ENCODE data around the gene TRAPPC10. TPM values are rescaled to one million over a fixed set of nuclear protein-coding genes. Genes with fewer than 3 reads are reported as not detected.

Gene TRAPPC10
- total RNA-seq, 2 donors from 2014 or later: 36.8 to 40.1 TPM

DNA sequence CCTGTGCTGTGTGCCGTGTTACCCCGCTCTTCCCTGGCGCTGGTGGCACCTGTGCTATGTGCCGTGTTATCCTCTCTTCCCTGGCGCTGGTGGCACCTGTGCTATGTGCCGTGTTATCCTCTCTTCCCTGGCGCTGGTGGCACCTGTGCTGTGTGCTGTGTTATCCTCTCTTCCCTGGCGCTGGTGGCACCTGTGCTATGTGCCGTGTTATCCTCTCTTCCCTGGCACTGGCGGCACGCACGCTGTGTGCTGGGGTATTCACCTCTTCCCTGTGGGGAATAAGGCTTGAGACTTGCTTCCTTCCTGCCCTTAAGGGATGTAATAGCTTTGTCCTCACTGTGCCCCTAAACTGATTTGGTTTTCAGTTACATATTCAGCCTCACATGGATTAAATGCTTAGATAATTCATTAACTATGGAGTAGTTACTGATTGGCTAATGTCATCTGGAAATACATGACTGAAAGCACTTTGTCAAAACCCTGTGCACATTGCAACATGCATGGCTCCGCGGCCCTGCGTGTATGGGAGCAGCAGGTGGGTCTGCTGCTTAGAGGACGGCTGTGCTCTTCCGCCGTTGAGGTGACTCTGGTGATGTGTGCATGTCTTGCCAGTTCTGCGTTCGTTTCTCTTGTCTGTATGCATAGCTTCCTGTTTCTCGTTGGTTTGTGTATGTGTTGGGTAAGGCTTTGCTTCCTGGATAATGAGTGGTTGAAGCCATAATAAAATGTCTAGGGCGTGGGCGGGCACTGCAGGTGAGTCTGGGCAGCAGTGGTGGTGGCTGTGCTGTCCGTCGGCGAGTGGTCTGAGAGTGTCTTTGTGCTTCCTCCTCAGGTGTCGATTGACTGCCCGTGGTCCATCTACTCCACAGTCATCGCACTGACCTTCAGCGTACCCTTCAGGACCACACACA, 77.1 kb downstream of the TRAPPC10 start:
- H3K27me3 Mint-ChIP-seq (ENCODE audit: insufficient read depth): no peaks in the 10 kb centered on the region
- H3K36me3 ChIP-seq (ENCODE audit: control insufficient read depth, insufficient read depth, low read length): peaks cover 81% of the 10 kb centered on the region
- H3K4me1 Mint-ChIP-seq: no peaks in the 10 kb centered on the region
- TF ChIP-seq, protein P1, sequence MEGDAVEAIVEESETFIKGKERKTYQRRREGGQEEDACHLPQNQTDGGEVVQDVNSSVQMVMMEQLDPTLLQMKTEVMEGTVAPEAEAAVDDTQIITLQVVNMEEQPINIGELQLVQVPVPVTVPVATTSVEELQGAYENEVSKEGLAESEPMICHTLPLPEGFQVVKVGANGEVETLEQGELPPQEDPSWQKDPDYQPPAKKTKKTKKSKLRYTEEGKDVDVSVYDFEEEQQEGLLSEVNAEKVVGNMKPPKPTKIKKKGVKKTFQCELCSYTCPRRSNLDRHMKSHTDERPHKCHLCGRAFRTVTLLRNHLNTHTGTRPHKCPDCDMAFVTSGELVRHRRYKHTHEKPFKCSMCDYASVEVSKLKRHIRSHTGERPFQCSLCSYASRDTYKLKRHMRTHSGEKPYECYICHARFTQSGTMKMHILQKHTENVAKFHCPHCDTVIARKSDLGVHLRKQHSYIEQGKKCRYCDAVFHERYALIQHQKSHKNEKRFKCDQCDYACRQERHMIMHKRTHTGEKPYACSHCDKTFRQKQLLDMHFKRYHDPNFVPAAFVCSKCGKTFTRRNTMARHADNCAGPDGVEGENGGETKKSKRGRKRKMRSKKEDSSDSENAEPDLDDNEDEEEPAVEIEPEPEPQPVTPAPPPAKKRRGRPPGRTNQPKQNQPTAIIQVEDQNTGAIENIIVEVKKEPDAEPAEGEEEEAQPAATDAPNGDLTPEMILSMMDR (conservative IDR thresholded peaks at IDR 0.05): no peak
- H3K36me3 Mint-ChIP-seq (ENCODE audit: low read depth): peaks cover 69% of the 10 kb centered on the region
- no peaks in the 10 kb centered on the region for H3K9me3 Mint-ChIP-seq
- no peak for DNase-seq
- no peak overlapping the region for H3K4me3 ChIP-seq (ENCODE audit: low read length)
- H3K27ac ChIP-seq (ENCODE audit: low read depth, low read length): no peak overlapping the region
- H3K4me3 Mint-ChIP-seq: no peak overlapping the region
- H3K27me3 ChIP-seq (ENCODE audit: control insufficient read depth, insufficient read depth, low read length, poor library complexity, severe bottlenecking): no peaks in the 10 kb centered on the region
- H3K9ac ChIP-seq (ENCODE audit: extremely low read depth, low read length, poor library complexity, severe bottlenecking): no peak overlapping the region
- H3K9me3 ChIP-seq (ENCODE audit: control insufficient read depth, low read length): no peaks in the 10 kb centered on the region
- no peak overlapping the region for H3K27ac Mint-ChIP-seq
- H3K4me1 ChIP-seq (ENCODE audit: control insufficient read depth, insufficient read depth, low read length): no peaks in the 10 kb centered on the region
- WGBS, 2 experiments (ENCODE audit: insufficient coverage in 1 of 2, insufficient read length in 1 of 2): 94% methylated on average over 26 to 30 of the region's 30 CpGs

DNA sequence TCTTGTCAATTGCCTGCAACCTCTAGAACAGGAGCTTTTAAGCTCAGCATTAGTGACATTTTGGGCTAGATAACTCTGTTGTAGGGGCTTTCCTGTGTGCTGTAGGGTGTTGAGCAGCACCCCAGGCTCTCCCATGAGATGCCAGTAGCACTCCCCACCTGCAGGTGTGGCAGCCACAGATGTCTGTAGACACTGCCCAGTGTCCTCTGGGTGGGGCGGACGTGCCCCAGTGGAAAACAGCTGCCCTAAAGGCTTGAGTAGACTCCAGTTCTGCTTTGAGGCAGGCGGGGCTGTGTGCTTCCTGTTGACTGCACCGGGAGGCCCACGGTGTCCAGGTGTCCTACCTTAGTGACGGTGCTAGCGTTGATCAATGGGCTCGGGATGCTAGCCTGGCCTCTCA, 78.2 kb downstream of the TRAPPC10 start:
- H3K4me3 Mint-ChIP-seq: no peak overlapping the region

DNA sequence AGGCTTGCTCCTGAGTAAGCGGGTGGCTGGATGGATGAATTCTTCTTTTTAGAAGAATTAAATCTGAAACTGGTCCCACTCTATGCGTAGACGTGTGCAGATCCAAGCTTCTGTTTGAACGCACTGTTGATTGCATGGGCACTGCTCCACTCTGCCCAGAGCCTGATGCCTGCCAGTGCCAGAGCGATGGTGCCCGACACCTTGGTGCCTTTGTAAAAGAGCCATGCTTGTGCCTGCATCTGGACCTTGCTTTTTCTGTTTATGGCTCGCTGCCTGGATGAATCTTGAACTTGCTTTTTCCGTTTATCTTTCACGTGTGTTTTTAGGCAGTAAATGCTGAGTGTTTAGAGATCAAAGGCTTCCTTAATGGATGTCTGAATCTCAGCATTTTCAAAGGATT, 80.1 kb downstream of the TRAPPC10 start:
- H3K4me1 Mint-ChIP-seq: no peaks in the 10 kb centered on the region
- H3K27me3 Mint-ChIP-seq (ENCODE audit: insufficient read depth): no peaks in the 10 kb centered on the region
- TF ChIP-seq, protein P1 (conservative IDR thresholded peaks at IDR 0.05): no peak
- peaks cover 59% of the 10 kb centered on the region for H3K36me3 ChIP-seq (ENCODE audit: control insufficient read depth, insufficient read depth, low read length)
- no peaks in the 10 kb centered on the region for H3K9me3 Mint-ChIP-seq
- no peaks in the 10 kb centered on the region for H3K9me3 ChIP-seq (ENCODE audit: control insufficient read depth, low read length)
- H3K27me3 ChIP-seq (ENCODE audit: control insufficient read depth, insufficient read depth, low read length, poor library complexity, severe bottlenecking): no peaks in the 10 kb centered on the region
- DNase-seq: no peak
- H3K9ac ChIP-seq (ENCODE audit: extremely low read depth, low read length, poor library complexity, severe bottlenecking): no peak overlapping the region
- no peak overlapping the region for H3K27ac Mint-ChIP-seq
- H3K4me1 ChIP-seq (ENCODE audit: control insufficient read depth, insufficient read depth, low read length): no peaks in the 10 kb centered on the region
- WGBS, 2 experiments (ENCODE audit: insufficient coverage in 1 of 2, insufficient read length in 1 of 2): 97 to 98% methylated on average over 9 of the region's 9 CpGs
- no peak overlapping the region for H3K27ac ChIP-seq (ENCODE audit: low read depth, low read length)
- no peak overlapping the region for H3K4me3 ChIP-seq (ENCODE audit: low read length)
- no peak overlapping the region for H3K4me3 Mint-ChIP-seq
- peaks cover 53% of the 10 kb centered on the region for H3K36me3 Mint-ChIP-seq (ENCODE audit: low read depth)

More for the DNA sequence above, 78.2 kb downstream of the TRAPPC10 start:
- Histone ChIP-seq H3K9me3 (ENCODE audit: control insufficient read depth, low read length) (no peaks in the 10 kb centered on the region), H3K36me3 (ENCODE audit: control insufficient read depth, insufficient read depth, low read length) (peaks cover 76% of the 10 kb centered on the region), H3K4me1 (ENCODE audit: control insufficient read depth, insufficient read depth, low read length) (no peaks in the 10 kb centered on the region), H3K27me3 (ENCODE audit: control insufficient read depth, insufficient read depth, low read length, poor library complexity, severe bottlenecking) (no peaks in the 10 kb centered on the region), H3K4me3 (ENCODE audit: low read length) (no peak overlapping the region), H3K9ac (ENCODE audit: extremely low read depth, low read length, poor library complexity, severe bottlenecking) (no peak overlapping the region), H3K27ac (ENCODE audit: low read depth, low read length) (no peak overlapping the region)
- Mint-ChIP-seq H3K36me3 (ENCODE audit: low read depth) (peaks cover 66% of the 10 kb centered on the region), H3K27me3 (ENCODE audit: insufficient read depth) (no peaks in the 10 kb centered on the region), H3K9me3 (no peaks in the 10 kb centered on the region), H3K4me1 (no peaks in the 10 kb centered on the region), H3K27ac (no peak overlapping the region)
- WGBS, 2 experiments (ENCODE audit: insufficient coverage in 1 of 2, insufficient read length in 1 of 2): 91 to 92% methylated on average over 6 to 8 of the region's 8 CpGs
- no peak for DNase-seq
- TF ChIP-seq, protein P1 (conservative IDR thresholded peaks at IDR 0.05): no peak

All from endodermal cell (in vitro differentiated cells).